ENCODE measurements around the gene VPS39.

Gene VPS39

DNA sequence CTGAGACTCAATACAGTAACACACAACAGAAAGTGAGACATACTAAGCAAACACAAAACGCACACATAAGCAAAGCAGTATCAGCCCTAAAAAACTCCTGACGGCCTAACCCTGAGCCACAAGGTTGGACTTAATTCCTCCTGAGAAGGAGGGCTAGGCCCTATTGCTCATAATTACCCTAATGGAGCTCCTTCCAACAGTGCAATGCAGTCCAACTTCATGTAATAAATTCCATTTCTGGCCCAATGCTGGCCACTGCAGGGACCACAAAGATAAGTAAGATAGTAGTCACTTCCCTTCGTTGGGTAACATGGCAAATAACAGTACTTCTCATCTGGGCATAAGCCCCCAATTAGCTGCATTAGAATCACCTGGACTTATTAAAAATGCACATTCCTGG is 4.2 kb downstream of the VPS39 start:
- DNase-seq (ENCODE audit: low read depth) = no peak
- no peak overlapping the region for H3K4me3 ChIP-seq (ENCODE audit: low read depth, low read length)
- in situ Hi-C loops (cut with HindIII; ENCODE audit: low sequenced_read_pairs) = no loop called here
- no peak for TF ChIP-seq CTCF (IDR thresholded peaks at IDR 0.05; ENCODE audit: low read depth, low read length, missing control alignments)

DNA sequence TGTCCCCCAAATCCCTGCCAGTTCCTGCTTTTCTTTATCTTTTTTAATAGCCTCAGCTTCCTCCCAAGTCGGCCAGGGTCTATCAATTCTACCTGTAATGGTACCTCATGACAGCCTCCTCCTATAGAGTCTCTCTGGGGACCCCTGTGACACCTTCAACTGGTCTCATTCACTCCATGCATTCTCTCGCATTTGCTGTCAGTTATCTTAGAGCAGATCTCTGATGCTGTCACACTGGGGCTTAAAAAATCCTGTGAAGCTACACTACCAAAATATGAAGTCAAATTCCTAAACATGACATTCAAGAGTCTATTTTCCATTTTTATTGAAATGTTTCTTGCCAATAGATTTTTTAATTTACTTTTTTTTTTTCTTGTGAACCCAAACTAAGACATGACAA is 5.5 kb downstream of the VPS39 start:
- H3K4me3 ChIP-seq (ENCODE audit: low read depth, low read length) = no peak overlapping the region
- TF ChIP-seq CTCF (IDR thresholded peaks at IDR 0.05; ENCODE audit: low read depth, low read length, missing control alignments) = no peak
- in situ Hi-C loops (cut with HindIII; ENCODE audit: low sequenced_read_pairs) = no loop called here
- DNase-seq (ENCODE audit: low read depth) = no peak

DNA sequence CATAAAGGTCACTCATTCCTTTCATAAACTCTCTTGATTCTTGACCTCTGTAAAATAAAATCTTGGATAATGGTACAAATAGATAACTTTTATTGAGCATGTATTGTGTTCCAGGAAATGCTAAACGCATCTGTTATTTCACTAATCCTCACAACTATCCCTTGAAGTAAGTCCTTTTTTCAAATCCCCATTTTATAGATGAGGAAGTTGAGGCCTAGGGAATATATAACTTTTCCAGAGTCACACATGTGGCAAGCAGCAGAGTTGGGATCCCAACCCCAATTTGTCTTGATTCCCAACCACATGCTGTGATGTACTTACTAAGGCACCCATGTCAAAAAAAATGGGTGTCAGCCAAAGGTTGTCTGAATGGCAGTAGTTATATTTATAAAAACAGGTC is 6.3 kb downstream of the VPS39 start:
- no peak for TF ChIP-seq CTCF (IDR thresholded peaks at IDR 0.05; ENCODE audit: low read depth, low read length, missing control alignments)
- no peak for DNase-seq (ENCODE audit: low read depth)
- no peak overlapping the region for H3K4me3 ChIP-seq (ENCODE audit: low read depth, low read length)
- in situ Hi-C loops (cut with HindIII; ENCODE audit: low sequenced_read_pairs) = no loop called here

GRCh38 chr15:42199126-42199525 is 9.0 kb downstream of the VPS39 start:
- in situ Hi-C loops (cut with HindIII; ENCODE audit: low sequenced_read_pairs) = no loop called here
- no peak overlapping the region for H3K4me3 ChIP-seq (ENCODE audit: low read depth, low read length)
- no peak for DNase-seq (ENCODE audit: low read depth)
- TF ChIP-seq CTCF (IDR thresholded peaks at IDR 0.05; ENCODE audit: low read depth, low read length, missing control alignments) = no peak

DNA sequence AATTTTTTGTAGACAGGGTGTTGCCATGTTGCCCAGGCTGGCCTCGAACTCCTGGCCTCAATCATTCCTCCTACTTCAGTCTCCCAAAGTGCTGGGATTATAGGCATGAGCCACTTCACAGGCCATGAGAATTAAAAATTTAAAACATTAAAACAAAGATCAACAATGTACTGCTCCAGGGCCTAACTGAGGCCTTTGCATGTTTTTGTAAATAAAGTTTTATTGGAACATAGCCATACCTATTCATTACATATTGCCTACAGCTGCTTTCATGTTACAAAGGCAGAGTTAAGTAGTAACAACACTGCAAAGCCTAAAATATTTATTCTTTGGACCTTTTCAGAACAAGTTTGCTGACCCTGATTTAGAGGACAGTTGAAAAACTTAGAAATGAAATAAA is 9.6 kb downstream of the VPS39 start:
- TF ChIP-seq CTCF (IDR thresholded peaks at IDR 0.05; ENCODE audit: low read depth, low read length, missing control alignments) = no peak
- DNase-seq (ENCODE audit: low read depth) = no peak
- in situ Hi-C loops (cut with HindIII; ENCODE audit: low sequenced_read_pairs) = no loop called here
- no peak overlapping the region for H3K4me3 ChIP-seq (ENCODE audit: low read depth, low read length)

DNA sequence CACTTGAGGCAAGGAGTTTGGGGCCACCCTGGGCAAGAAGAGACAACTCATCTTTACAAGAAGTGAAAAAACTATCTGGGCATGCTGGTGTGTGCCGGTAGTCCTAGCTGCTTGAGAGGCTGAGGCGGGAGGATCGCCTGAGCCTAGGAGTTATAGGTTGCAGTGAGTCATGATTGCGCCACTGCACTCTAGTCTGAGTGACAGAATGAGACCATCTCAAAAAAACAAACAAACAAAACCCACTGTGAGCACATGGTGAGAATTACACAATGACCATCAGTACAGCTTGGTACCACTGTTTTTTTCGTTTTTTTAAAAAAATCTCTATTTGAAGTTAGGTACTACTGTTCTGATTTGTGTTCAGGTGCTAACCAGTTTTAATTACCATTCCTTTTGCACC is 13.6 kb downstream of the VPS39 start:
- H3K4me3 ChIP-seq (ENCODE audit: low read depth, low read length) = no peak overlapping the region
- DNase-seq (ENCODE audit: low read depth) = no peak
- TF ChIP-seq CTCF (IDR thresholded peaks at IDR 0.05; ENCODE audit: low read depth, low read length, missing control alignments) = no peak
- in situ Hi-C loops (cut with HindIII; ENCODE audit: low sequenced_read_pairs) = no loop called here

DNA sequence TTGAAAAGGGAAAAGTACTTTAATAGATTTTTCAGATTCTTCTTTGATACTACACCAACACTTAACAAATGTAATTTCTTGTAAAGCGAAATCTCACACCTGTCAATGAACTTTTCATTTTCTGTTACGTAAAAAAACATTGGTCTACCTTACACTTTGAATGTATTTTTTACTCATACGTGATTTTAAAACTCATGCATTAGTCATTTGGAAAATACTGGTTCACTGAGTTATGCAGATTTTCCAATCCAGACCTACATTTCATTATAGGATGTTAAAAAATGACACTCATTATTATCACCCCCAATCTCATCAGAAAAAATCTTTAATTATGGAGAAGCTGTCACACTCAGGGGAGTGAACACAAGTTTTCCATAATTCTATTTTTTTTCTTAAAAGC is 14.7 kb downstream of the VPS39 start:
- in situ Hi-C loops (cut with HindIII; ENCODE audit: low sequenced_read_pairs) = no loop called here
- DNase-seq (ENCODE audit: low read depth) = no peak
- TF ChIP-seq CTCF (IDR thresholded peaks at IDR 0.05; ENCODE audit: low read depth, low read length, missing control alignments) = no peak
- H3K4me3 ChIP-seq (ENCODE audit: low read depth, low read length) = no peak overlapping the region
